Dermis microvascular lymphatic vessel endothelial cell (primary cell): Measurements from ENCODE around the gene RFTN1. TPM values are rescaled to one million over a fixed set of nuclear protein-coding genes. Genes with fewer than 3 reads are reported as not detected.
A peak's percentile ranks its signal among the peaks of the same experiment; 100 is the strongest.

ENCODE experiments used
- DNase-seq, 2 donors: peaks; one replicate each; pipeline versions ENCODE4 v3.0.0 to v3.0.0-alpha.2; 2010; ENCODE audit warnings: low read depth in 2 of 2
- total RNA-seq: library from RNA; depleted of rRNA; stranded (reverse); fragments of >200 nt; gene quantifications from 2 replicates; pipeline ENCODE4 v1.2.1, GENCODE V29; 2014

RFTN1 gene
- total RNA-seq, 1 donor from 2014 or later, result 19.3 TPM

DNA sequence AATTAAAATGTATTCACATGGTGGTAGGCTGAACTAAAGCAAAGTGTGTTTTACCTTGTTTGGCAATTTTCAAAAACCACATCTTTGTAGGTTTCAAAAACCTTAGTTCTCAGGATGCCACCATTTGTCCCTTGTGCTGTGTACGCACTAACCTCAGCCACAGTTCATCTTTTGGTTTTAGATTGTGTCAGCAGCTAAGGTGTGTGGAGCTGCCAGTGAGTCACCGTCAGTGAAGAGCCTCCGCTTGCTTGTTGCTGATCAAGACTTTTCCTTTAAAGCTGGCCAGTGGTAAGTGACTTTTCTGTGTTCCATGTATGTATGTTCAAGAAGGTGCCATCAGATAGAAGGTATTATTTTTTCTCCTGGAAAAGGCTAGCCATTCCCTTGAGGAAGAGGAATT, 227.3 kb downstream of the RFTN1 start:
- no peak for DNase-seq

DNA sequence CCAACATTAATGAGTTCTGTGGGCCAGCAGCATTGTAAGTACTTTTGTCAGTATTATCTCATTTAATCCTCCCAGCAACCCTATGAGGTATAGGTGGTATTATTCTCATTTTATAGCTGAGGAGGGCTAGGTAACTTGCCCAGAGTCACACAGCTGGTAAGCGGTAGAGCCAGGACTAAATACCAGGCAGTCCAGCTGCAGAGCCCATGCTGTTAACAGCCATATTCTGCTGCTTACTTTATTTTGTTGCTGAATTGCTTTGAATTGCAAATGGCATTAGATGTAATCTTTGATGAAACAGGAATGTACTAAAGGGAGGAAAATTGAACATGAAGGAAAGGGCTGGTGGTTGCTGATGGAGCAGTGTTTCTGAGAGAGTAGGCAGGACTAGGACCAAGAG, 228.9 kb downstream of the RFTN1 start:
- DNase-seq, result no peak

GRCh38 chr3:16280671-16281070, 232.8 kb downstream of the RFTN1 start:
- DNase-seq, result peak; percentile 87 to 90

DNA sequence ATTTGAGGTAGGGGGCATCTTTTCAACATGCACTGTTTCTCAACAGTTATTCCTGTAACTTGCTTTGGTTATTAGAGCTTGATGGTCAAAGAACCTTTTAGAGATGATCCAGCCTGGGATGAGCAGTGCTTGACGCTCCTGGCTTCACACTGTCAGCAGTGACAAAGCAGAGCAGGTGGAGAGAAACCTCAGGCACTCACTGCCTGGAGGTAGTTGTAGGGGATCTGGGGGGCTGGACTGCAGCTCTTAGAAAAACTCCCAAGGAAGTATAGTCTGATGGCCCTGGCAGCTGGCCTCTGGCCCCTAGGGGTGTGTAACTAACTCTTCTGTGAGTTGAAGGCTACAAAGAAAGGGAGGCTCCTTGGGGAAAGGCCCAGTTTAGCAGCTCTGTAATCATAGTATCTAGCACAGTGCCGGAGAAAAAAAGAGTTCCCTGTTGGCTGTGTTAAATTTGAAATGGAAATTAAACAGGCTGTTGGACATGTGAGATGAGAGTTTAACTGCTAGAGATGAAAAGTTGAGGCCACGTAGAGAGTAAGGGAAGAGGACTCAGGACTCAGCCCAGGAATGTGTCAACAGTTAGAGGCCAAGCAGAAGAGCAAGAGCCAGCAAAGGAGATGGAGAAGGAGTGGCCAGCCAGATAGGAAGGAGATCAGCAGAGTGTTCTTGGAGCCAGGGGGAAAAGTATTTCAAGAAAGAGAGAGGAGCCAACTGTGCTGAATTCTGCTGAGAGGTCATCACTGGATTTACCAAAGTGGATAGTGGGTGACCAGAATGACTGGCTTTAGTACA, 234.3 kb downstream of the RFTN1 start:
- DNase-seq, result no peak

GRCh38 chr3:16277471-16277870, 236.0 kb downstream of the RFTN1 start:
- DNase-seq, result peak in 1 of 2 donors; percentile 61

- no peak for DNase-seq
Observed at GRCh38 chr3:16273867-16274266, 239.6 kb downstream of the RFTN1 start.

DNA sequence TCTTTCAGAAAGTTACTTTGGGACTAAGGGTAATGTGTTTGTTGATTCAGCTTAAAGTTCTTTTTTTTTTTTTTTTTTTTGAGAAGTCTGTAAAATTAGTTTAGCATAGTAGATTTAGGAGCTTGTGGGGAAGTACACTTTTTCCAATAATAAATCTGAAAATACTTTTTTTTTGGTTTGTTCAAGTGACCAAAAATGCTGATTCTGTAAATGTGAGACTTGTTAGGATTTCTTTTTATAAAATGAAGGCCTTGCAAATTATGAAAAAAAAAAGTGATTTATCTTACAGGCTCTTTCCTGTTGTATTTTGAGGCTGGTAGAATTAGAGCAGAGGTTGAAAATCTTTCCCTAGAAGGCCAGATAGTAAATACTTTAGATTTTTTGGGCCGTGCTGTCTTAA, 240.9 kb downstream of the RFTN1 start:
- DNase-seq, result no peak

DNA sequence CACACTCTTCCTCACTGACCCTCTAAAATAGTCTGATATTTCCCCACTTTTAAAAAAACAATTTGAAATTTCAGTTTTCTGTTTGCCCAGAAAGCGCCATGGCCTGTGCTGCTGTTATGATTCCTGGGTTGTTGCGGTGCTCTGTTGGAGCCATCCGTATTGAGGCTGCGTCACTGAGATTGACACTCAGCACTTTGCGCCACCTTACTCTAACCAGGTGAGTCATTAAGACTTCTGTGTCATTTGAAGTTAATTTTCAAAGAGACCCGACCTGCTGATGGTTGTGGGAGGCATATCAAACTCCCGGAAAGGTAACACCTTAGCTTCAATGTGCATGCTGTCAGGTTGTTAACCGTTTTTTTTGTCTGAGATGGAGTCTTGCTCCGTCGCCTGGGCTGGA, 242.6 kb downstream of the RFTN1 start:
- no peak for DNase-seq

- DNase-seq, result no peak
Observed at GRCh38 chr3:16266714-16267113, 246.8 kb downstream of the RFTN1 start.

Other genes with a start within 250 kb of the RFTN1 start
- 16.4 and 20.9 TPM in 2 replicates for gene DPH3, start 248.8 kb downstream of the RFTN1 start, total RNA-seq
- 10.0 and 13.8 TPM in 2 replicates for gene OXNAD1, start 248.5 kb downstream of the RFTN1 start, total RNA-seq
- gene DAZL, start 91.7 kb upstream of the RFTN1 start, total RNA-seq, result not detected in 2 replicates